ENCODE measurements around the gene ARHGAP15. TPM values are rescaled to one million over a fixed set of nuclear protein-coding genes. Genes with fewer than 3 reads are reported as not detected.

Gene ARHGAP15
- total RNA-seq, 1 experiment from 2014 or later, result 0.41 TPM

GRCh38 chr2:143720095-143720664 lies 591.0 kb downstream of the ARHGAP15 start:
- no peak for ATAC-seq
- H3K4me3 ChIP-seq (ENCODE audit: low read depth in 2 of 2, low read length in 2 of 2), result no peak overlapping the region
- H3K36me3 ChIP-seq (ENCODE audit: control insufficient read depth, insufficient read depth, low read length), result no peaks in the 10 kb centered on the region
- H3K9me3 ChIP-seq (ENCODE audit: control insufficient read depth, insufficient read depth, low read depth, low read length), result no peaks in the 10 kb centered on the region
- no peaks in the 10 kb centered on the region for H3K27me3 ChIP-seq (ENCODE audit: control insufficient read depth, insufficient read depth, low read length)
- intact Hi-C loops (cut with micrococcal nuclease; ENCODE audit: unreplicated experiment) (no loop called here), in situ Hi-C loops (cut with HindIII; ENCODE audit: low pct_unique_long_range_greater_than_20kb, low sequenced_read_pairs) (no loop called here)
- ChIA-PET POLR2A (no interaction called here), CTCF (no interaction called here)
- TF ChIP-seq SIN3A (IDR thresholded peaks at IDR 0.05; ENCODE audit: borderline replicate concordance, insufficient read depth, low read depth, low read length), result no peak
- no peak for TF ChIP-seq TCF7L2 (IDR thresholded peaks at IDR 0.05; ENCODE audit: low read depth, low read length)
- no peak for TF ChIP-seq POLR2AphosphoS5 (IDR thresholded peaks at IDR 0.05; ENCODE audit: low read depth, low read length)
- no peak for TF ChIP-seq CTCF (IDR thresholded peaks at IDR 0.05)
- TF ChIP-seq REST (IDR thresholded peaks at IDR 0.05; ENCODE audit: insufficient read depth in 1 of 2, low read depth in 2 of 2, low read length in 1 of 2), result no peak
- DNase-seq (ENCODE audit: low read depth, low spot score), result no peak
- no TSS peak for BruUV-seq (replicated peaks)
- no peak overlapping the region for H3K27ac ChIP-seq (ENCODE audit: low read length)
- H3K4me1 ChIP-seq (ENCODE audit: control insufficient read depth, insufficient read depth, low read length), result no peaks in the 10 kb centered on the region

DNA sequence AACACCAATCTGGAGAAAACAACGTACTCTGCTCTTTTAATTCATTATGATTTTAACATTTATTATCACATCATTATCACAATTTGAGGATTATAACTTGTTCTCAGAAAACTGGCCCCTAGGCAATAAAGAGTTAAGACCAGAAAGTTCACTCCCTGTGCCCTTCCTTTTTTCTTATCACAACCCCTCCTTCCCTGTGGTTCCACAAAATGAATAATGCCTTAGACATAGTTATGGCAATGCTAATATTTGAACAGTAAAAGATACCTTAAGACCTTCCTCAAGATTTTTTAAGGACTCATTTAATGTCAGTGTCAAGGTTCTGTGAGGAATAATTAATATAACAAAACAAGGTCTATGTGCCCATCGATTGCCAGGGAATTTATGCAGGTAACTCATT lies 596.2 kb downstream of the ARHGAP15 start:
- H3K27ac ChIP-seq (ENCODE audit: low read length), result no peak overlapping the region
- H3K9me3 ChIP-seq (ENCODE audit: control insufficient read depth, insufficient read depth, low read depth, low read length), result no peaks in the 10 kb centered on the region
- ChIA-PET POLR2A (no interaction called here), CTCF (no interaction called here)
- H3K4me1 ChIP-seq (ENCODE audit: control insufficient read depth, insufficient read depth, low read length), result no peaks in the 10 kb centered on the region
- intact Hi-C loops (cut with micrococcal nuclease; ENCODE audit: unreplicated experiment), result no loop called here
- H3K4me3 ChIP-seq (ENCODE audit: low read depth in 2 of 2, low read length in 2 of 2), result no peak overlapping the region
- in situ Hi-C loops (cut with HindIII; ENCODE audit: low pct_unique_long_range_greater_than_20kb, low sequenced_read_pairs), result no loop called here
- ATAC-seq, result no peak
- DNase-seq (ENCODE audit: low read depth, low spot score), result no peak
- no TSS peak for BruUV-seq (replicated peaks)
- H3K27me3 ChIP-seq (ENCODE audit: control insufficient read depth, insufficient read depth, low read length), result no peaks in the 10 kb centered on the region
- TF ChIP-seq POLR2AphosphoS5 (IDR thresholded peaks at IDR 0.05; ENCODE audit: low read depth, low read length), result no peak
- TF ChIP-seq REST (IDR thresholded peaks at IDR 0.05; ENCODE audit: insufficient read depth in 1 of 2, low read depth in 2 of 2, low read length in 1 of 2), result no peak
- no peak for TF ChIP-seq CTCF (IDR thresholded peaks at IDR 0.05)
- TF ChIP-seq SIN3A (IDR thresholded peaks at IDR 0.05; ENCODE audit: borderline replicate concordance, insufficient read depth, low read depth, low read length), result no peak
- no peak for TF ChIP-seq TCF7L2 (IDR thresholded peaks at IDR 0.05; ENCODE audit: low read depth, low read length)
- no peaks in the 10 kb centered on the region for H3K36me3 ChIP-seq (ENCODE audit: control insufficient read depth, insufficient read depth, low read length)
